ENCODE results near the gene PYROXD2.

DNA sequence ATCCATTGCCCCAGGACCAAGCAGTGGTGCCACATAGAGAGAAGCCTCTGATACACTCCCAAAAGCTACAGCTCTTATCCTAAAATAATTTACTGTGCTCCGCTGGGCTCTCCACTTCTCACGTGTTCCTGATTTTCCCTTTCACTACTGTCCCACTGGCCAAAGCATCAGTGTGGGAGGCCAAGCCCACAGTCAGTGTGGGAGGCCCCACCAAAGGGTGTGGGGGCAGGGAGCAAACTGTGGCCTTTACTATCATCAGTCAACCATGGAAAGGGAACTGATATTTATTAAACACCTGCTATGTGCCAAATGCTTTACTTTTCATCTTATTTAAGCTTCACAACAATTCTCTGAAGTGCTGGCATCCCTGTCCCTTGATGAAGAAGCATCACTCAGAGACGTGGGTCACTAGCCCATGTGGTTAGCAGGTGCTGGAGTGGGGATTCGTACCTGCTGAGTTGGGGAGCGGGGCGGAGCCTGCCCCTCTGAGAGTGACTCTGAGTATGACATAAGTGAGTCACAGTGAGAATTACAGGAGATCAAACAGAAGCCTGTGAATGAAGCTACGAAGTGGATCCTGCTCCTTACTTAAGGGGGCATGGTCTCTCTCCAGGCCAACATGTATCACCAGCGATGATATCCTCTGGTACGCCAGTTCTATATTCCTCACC lies 50.4 kb downstream of the PYROXD2 start:
- no peak for TF ChIP-seq POLR2A (IDR thresholded peaks at IDR 0.05)
- TF ChIP-seq, protein P1, sequence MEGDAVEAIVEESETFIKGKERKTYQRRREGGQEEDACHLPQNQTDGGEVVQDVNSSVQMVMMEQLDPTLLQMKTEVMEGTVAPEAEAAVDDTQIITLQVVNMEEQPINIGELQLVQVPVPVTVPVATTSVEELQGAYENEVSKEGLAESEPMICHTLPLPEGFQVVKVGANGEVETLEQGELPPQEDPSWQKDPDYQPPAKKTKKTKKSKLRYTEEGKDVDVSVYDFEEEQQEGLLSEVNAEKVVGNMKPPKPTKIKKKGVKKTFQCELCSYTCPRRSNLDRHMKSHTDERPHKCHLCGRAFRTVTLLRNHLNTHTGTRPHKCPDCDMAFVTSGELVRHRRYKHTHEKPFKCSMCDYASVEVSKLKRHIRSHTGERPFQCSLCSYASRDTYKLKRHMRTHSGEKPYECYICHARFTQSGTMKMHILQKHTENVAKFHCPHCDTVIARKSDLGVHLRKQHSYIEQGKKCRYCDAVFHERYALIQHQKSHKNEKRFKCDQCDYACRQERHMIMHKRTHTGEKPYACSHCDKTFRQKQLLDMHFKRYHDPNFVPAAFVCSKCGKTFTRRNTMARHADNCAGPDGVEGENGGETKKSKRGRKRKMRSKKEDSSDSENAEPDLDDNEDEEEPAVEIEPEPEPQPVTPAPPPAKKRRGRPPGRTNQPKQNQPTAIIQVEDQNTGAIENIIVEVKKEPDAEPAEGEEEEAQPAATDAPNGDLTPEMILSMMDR (IDR thresholded peaks at IDR 0.05), result no peak

Data from lower leg skin (tissue), 3 donors.